ENCODE measurements around the gene HTR1B.

The HTR1B gene

GRCh38 chr6:77454386-77454785 lies 8.9 kb downstream of the HTR1B start:
- DNase-seq: no peak

DNA sequence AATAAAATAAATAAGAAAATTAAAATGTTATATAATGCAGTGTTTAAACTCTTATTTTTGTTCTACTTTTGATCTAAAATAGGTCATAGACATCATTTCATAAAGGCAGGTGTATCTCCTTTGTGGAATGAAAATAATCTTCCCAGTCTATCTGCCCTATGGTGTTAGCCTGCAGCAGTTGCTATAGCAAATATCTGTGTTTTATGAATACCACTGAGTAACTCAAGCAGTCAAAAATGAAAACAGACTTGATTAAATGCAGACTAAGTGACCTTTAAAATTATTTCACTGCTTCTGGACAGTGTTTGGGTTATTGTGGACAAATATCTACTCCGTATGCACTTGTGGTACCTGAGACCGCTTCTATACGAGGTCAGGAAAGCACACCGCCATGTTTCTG lies 11.8 kb downstream of the HTR1B start:
- DNase-seq: no peak

GRCh38 chr6:77450924-77451323 lies 12.4 kb downstream of the HTR1B start:
- no peak for DNase-seq

DNA sequence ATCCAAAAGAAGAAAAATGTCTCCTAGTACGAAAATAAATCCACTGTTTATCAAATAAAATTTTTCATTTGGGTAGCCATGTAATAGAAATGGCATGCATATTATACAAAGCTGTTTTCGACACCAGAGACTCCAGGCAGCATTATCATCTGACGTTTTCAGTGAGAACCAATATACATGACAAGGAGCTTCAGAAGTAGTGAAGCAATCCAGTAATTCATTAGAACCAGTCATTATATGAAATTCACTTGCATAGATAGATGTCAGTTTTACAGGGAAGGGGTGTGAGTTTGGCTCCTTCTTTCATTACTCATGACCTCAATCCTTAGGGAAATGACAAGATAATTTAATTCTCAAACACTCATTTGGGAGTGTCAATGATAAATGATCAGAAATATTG lies 14.7 kb downstream of the HTR1B start:
- DNase-seq: no peak

DNA sequence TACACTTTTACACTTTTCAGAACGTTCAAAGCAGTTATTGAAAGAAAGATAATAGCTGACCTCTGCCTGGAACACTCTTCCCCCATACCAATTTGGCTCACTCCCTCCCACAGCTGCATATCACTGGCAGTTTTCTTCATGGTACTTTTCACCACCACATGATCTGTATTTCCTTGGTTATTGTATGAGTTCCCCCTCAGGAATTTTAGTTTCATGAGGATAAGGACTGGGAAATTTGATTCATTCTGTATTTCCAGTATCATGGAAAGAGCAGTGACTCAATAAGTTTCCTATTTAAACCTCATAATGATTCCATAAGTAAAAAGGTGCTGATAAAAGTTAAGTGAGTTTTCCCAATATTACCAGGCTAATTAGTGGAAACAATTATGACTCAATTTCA lies 16.0 kb downstream of the HTR1B start:
- DNase-seq: no peak

- DNase-seq: no peak
These were observed 17.0 kb downstream of the HTR1B start for GRCh38 chr6:77446249-77446648.

GRCh38 chr6:77445214-77445613 lies 18.1 kb downstream of the HTR1B start:
- no peak for DNase-seq

GRCh38 chr6:77440206-77440976 lies 22.9 kb downstream of the HTR1B start:
- DNase-seq: no peak

- no peak for DNase-seq
These were observed 29.4 kb downstream of the HTR1B start for GRCh38 chr6:77433888-77434287.

DNA sequence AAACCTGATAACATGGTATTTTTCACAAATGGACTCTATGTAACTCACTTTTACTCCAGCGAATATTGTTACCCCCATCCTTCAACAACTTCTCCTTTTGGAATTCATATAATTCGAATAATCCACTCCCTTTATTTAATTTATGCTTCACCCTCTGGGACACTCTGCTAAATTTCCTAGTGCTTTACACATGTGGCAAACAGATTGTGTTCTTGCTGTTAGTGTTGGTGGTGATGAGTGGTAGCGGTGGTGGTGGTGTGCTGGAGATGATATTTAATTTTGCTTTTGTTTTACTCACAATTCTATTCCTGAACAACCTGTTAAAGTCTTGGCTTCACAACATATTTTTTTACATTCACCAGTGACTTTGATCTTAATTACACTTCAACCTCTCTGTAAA lies 32.8 kb downstream of the HTR1B start:
- no peak for DNase-seq

- DNase-seq: no peak
These were observed 37.6 kb downstream of the HTR1B start for GRCh38 chr6:77425671-77426070.

DNA sequence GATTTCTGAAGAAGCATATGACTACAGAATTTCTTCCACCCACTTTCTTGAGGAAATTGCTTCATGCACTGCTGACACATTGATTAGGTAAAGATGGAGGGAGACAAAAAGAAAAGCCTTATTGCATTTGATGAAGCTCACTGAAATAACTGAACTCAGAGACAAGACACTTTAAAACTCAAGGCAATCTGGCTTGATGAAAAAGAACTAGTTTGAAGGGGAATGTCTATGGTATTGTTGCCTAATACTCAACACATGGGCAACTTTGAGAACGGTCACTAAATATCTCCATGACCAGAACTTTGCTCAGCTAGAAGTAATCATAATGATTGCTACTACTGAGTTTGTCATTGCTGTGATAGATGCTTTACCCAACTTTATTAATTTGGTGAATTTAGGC lies 38.1 kb downstream of the HTR1B start:
- no peak for DNase-seq

GRCh38 chr6:77424761-77425160 lies 38.5 kb downstream of the HTR1B start:
- no peak for DNase-seq

DNA sequence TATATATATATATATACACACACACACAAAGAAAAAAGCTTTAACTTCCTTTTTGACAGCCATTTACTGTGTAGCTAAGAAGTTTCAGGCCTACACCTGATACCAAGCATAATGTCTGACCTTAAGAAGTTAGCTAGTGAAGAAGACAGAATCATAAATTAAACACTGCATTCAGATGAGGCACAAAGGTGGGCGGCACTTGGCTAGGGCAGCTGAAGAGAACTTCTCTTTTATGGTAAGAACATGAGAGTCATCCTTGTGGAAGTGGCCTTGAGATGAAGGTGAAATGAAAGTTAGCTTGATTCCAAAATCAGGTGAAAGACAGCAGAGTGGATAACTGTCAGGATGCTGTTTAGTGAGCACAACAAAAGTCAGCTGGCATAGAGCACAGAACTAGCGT lies 46.5 kb downstream of the HTR1B start:
- DNase-seq: no peak

GRCh38 chr6:77415706-77416105 lies 47.6 kb downstream of the HTR1B start:
- no peak for DNase-seq

Data from right forelimb (tissue), 1 donor.